ENCODE results near the gene COX6A1. TPM values are rescaled to one million over a fixed set of nuclear protein-coding genes. Genes with fewer than 3 reads are reported as not detected.

The COX6A1 gene
- total RNA-seq, 4 donors from 2014 or later, result 175 to 1,520 (median 1,006) TPM

- Histone ChIP-seq H3K27ac (no peak overlapping the region), H3K4me1 (no peaks in the 10 kb centered on the region), H3K9me3 (no peaks in the 10 kb centered on the region), H3K36me3 (no peaks in the 10 kb centered on the region), H3K4me3 (no peak overlapping the region), H3K27me3 (no peaks in the 10 kb centered on the region)
- no peak for TF ChIP-seq POLR2A (IDR thresholded peaks at IDR 0.05)
- TF ChIP-seq, protein P1, sequence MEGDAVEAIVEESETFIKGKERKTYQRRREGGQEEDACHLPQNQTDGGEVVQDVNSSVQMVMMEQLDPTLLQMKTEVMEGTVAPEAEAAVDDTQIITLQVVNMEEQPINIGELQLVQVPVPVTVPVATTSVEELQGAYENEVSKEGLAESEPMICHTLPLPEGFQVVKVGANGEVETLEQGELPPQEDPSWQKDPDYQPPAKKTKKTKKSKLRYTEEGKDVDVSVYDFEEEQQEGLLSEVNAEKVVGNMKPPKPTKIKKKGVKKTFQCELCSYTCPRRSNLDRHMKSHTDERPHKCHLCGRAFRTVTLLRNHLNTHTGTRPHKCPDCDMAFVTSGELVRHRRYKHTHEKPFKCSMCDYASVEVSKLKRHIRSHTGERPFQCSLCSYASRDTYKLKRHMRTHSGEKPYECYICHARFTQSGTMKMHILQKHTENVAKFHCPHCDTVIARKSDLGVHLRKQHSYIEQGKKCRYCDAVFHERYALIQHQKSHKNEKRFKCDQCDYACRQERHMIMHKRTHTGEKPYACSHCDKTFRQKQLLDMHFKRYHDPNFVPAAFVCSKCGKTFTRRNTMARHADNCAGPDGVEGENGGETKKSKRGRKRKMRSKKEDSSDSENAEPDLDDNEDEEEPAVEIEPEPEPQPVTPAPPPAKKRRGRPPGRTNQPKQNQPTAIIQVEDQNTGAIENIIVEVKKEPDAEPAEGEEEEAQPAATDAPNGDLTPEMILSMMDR (IDR thresholded peaks at IDR 0.05), result no peak
- DNase-seq, result no peak
Measured at GRCh38 chr12:120406069-120406468, 31.8 kb upstream of the COX6A1 start.

DNA sequence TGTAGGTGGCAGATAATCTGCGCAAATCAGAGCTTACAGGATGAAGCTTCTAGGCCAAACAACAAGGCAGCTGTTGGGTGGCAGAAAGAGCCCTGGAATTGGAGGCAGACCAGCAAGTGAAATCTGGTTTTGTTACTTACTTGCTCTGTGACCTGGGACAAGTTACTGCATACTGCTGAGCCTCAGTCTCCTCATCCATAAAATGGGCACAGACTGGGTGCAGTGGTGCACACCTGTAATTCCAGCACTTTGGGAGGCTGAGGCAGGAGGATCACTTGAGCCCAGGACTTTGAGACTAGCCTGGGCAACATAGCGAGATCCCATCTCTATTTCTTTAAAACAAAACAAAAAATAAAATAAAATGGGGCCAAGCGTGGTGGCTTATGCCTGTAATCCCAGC lies 31.4 kb upstream of the COX6A1 start:
- no peak overlapping the region for H3K27ac ChIP-seq
- no peak for DNase-seq
- H3K9me3 ChIP-seq, result no peaks in the 10 kb centered on the region
- no peak for TF ChIP-seq POLR2A (IDR thresholded peaks at IDR 0.05)
- no peaks in the 10 kb centered on the region for H3K36me3 ChIP-seq
- H3K27me3 ChIP-seq, result no peaks in the 10 kb centered on the region
- no peaks in the 10 kb centered on the region for H3K4me1 ChIP-seq
- no peak overlapping the region for H3K4me3 ChIP-seq

GRCh38 chr12:120408771-120409170 lies 29.1 kb upstream of the COX6A1 start:
- Histone ChIP-seq H3K36me3 (no peaks in the 10 kb centered on the region), H3K4me1 (no peaks in the 10 kb centered on the region), H3K4me3 (no peak overlapping the region), H3K27ac (no peak overlapping the region), H3K9me3 (no peaks in the 10 kb centered on the region), H3K27me3 (no peaks in the 10 kb centered on the region)
- no peak for TF ChIP-seq POLR2A (IDR thresholded peaks at IDR 0.05)
- TF ChIP-seq, protein P1 (IDR thresholded peaks at IDR 0.05), result no peak
- no peak for DNase-seq

GRCh38 chr12:120412421-120412820 lies 25.5 kb upstream of the COX6A1 start:
- Histone ChIP-seq H3K27ac (no peak overlapping the region), H3K4me3 (no peak overlapping the region), H3K27me3 (no peaks in the 10 kb centered on the region), H3K36me3 (no peaks in the 10 kb centered on the region), H3K4me1 (no peaks in the 10 kb centered on the region), H3K9me3 (no peaks in the 10 kb centered on the region)
- TF ChIP-seq POLR2A (IDR thresholded peaks at IDR 0.05), result no peak
- TF ChIP-seq, protein P1 (IDR thresholded peaks at IDR 0.05), result no peak
- DNase-seq, result no peak

DNA sequence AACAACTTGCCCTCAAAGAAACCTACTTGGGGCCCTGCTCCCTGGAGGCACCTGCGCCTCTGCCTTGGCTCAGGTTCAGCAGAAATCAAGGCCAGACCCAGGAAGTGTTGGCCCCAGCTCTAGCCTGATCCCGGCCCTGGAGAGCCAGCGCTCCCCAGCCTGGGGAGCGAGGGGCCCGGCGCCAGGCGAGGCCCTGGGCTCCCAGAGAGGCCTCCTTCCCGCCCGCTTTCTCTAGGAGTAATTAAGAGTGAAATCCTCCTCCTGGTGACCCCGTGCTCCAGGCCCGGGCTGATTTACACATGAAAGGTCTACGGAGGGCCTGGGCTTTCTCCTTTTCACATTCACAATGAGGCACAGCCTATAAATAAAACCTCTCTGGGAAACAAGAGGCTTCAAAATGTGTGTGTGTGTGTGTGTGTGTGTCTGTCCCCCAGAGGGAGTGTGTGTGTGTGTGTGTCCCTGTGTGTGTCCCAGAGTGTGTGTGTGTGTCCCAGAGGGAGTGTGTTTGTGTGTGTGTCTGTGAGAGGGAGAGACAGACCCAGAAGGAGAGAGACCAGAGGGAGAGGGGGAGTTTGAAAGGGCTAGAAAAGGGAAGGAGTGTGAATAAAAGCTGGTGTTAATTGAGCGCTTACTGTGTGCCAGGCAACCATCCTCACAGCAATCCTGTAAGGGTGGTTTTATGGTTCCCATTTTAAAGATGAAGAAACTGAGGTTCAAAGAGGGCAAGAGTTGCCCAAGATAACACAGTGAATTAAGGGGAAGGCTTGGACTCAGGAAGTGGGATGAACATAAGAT lies 23.8 kb upstream of the COX6A1 start:
- no peaks in the 10 kb centered on the region for H3K9me3 ChIP-seq
- no peak for TF ChIP-seq POLR2A (IDR thresholded peaks at IDR 0.05)
- TF ChIP-seq, protein P1 (IDR thresholded peaks at IDR 0.05), result no peak
- no peaks in the 10 kb centered on the region for H3K36me3 ChIP-seq
- no peaks in the 10 kb centered on the region for H3K27me3 ChIP-seq
- no peak overlapping the region for H3K27ac ChIP-seq
- no peak overlapping the region for H3K4me3 ChIP-seq
- peak in 2 of 3 donors; percentile 46 to 53 for DNase-seq
- no peaks in the 10 kb centered on the region for H3K4me1 ChIP-seq

- TF ChIP-seq POLR2A (IDR thresholded peaks at IDR 0.05), result no peak
- TF ChIP-seq, protein P1 (IDR thresholded peaks at IDR 0.05), result no peak
- no peak for DNase-seq
- H3K4me3 ChIP-seq, result no peak overlapping the region
- H3K4me1 ChIP-seq, result no peaks in the 10 kb centered on the region
- H3K27ac ChIP-seq, result no peak overlapping the region
- no peaks in the 10 kb centered on the region for H3K27me3 ChIP-seq
- H3K9me3 ChIP-seq, result no peaks in the 10 kb centered on the region
- H3K36me3 ChIP-seq, result no peaks in the 10 kb centered on the region
Measured at GRCh38 chr12:120416490-120417216, 21.3 kb upstream of the COX6A1 start.

Measured in Peyer's patch (tissue), 4 donors.